HTR-8/SVneo (cell line): Measurements from ENCODE around the gene PELI2.

Source experiments
- DNase-seq: peaks from one replicate; pipeline ENCODE4 v3.0.0; 2011; ENCODE audit warnings: low spot score, mixed read lengths; ENCODE audit not compliant: insufficient read length
- FAIRE-seq: peaks from 2 replicates; lab custom pipeline; 2011; peaks lifted over from hg19 to GRCh38; lab: Jason Lieb, UNC

Gene PELI2

DNA sequence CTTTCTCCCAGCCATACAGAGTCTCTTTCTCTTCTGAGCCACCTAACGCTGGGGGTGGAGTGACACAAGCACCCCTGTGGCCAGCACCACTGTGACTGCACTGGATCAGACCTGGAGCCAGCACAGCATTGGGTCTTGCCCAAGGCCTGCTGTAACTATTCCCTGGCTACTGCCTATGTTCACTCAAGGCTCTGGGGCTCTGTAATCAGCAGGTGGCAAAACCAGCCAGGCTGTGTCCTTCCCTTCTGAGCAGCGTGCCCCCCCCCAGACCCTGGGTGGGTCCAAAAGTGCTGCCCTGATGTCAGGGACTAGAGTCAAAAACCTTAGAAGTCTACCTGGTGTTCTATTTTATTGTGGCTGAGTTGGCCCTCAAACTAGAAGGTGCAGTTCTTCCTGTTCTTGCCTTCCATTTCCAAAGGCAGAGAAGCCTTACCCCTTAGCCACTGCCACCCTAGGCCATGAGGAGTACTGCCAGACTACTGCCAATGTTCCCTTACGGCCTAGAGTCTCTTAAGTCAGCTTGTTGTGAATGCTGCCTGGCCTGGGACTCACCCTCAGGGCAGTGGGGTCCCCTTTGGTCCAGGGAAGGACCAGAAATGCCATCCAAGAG, 49.9 kb downstream of the PELI2 start:
- DNase-seq (no peak), FAIRE-seq (peak; percentile 48)

DNA sequence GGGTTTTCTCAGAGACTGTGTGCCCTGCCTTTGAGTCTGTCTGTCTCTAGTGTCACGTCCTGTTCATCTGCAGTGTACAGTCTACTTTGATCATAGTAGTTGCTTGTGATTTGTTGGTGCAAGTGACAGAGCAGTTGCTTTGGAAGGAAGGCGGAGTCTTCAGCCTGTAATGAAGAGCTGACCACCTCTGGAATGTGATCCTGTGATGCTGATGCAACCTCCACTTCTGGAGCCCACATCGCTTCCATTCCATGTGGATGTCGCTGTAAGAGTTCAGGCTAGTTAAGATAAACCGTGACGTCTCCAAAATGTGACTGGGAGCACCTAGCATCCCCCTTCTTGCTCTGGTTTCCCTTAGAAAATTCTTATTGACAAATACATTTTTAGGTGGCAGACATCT, 51.8 kb downstream of the PELI2 start:
- no peak for FAIRE-seq
- no peak for DNase-seq

DNA sequence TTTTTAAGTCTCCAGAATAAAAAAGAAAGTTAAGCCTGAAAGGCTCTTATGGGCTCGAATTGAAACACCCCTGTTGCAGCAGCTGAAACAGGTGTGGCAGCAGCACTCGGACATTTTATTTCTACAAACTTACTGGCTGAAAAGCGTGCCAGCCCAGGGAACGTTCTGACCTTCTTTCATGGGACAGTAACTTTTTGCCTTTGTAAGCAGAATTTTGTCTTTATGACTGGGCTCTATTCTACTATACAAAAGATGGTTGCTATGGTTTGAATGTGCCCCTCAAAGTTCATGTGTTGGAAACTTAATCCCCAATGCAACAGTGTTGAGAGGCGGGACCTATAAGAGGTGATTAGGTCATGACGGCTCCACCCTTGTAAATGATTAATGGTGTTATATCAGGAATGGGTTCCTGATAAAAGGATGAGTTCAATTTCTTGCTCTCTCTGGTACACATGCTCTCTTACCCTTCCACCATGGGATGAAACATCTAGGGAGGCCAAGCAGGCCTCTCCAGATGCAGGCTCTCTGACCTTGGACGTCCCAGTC, 52.7 kb downstream of the PELI2 start:
- DNase-seq, result no peak
- peak; percentile 67 for FAIRE-seq

DNA sequence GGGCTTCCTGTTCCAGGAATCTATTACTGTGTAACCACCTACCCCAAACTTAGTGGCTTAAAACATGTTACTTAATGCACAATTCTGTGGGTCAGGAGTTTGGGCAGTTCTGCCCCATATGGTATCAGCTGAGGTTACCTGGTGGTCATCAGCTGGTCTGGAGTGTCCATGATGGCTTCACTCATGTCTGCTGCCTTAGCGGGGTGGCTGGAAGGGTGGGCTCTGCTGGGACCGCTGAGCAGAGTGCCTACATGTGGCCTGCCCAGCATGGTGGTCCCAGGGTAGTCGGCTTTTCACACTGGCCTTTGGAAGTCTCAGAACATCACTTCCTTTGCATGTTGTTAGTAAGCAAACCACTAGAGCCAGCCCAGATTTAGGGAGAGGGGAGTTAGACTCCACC, 53.9 kb downstream of the PELI2 start:
- peak; percentile 63 for FAIRE-seq
- DNase-seq, result no peak

DNA sequence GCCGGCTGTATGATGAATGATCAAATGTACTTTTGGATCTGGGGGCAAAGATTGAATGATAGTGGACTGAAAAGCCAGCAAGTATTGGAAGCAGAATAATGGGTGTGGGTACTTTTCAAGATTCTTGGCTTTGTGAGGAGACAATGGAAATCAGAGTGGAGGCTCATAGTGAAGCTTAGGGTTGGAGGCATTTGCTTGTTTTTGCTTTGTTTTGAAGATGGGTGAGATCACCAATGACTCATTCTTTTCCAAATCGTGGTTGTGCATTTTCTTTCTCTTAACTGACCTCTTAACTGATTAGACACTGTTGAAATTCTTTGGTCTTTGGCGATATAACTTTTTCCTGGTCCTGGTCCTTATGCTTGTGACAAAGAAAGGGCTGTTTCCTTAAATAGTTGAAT, 54.4 kb downstream of the PELI2 start:
- DNase-seq (no peak), FAIRE-seq (no peak)

DNA sequence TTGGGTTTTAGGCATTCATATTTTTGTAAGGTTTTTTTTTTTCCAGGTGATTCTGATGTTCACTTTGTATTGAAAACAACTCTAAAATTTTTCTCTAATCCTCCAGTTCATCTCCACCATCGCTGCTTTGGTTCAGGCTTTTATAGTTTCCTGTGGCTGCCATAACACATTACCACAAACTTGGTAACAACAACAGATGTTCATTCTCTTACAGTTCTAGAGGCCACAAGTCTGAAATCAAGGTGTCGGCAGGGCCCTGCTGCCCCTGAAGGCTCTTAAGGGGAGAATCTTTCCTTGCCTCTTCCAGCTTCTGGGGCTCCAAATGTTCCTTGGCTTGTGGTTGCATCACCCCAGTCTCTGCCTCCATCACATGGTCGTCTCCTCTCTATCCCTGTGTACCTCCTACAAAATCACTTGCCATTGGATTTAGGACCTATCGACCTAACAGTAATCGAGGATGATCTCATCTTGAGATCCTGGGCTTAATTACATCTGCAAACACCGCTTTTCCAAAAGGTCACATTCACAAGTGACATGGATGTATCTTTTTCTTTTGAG, 55.2 kb downstream of the PELI2 start:
- DNase-seq, result no peak
- FAIRE-seq, result no peak

DNA sequence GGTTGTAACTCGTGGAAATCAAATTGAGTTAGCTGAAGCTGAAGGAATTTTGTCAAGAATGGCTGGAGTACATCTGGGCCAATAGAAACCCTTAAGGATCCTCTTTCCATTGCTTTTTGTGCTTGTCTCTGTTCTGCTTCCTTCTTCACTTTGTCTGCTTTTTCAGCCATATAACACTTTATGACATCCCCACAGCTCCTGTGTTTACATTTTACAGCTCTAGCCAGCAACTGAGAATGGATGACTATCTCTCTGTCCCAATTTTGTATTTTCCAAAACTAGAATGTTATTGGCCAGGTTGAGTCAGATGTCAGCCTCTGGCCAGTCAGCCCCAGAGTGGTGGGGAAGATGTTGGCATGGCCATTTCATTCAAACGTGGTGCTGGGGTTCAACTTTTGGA, 57.6 kb downstream of the PELI2 start:
- FAIRE-seq (no peak), DNase-seq (no peak)

DNA sequence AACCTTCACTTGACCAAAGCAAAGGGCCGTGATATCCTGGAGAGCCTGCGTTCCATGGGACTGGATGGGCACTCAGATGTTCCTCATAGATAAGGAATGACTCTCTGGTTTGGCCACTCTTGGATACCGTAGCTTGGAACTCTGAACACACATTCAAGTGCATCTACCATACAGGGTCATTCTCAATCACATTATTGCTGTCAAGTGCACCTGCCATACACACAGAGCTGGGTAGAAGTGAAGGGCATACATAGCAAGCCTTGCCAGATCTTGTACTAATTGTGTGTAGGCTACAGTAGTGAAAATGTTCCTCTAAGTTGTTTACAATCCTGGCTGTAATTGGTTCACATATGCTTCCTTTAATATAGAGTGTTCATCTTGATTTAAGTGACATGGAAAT, 58.3 kb downstream of the PELI2 start:
- peak; percentile 52 for FAIRE-seq
- DNase-seq, result no peak

DNA sequence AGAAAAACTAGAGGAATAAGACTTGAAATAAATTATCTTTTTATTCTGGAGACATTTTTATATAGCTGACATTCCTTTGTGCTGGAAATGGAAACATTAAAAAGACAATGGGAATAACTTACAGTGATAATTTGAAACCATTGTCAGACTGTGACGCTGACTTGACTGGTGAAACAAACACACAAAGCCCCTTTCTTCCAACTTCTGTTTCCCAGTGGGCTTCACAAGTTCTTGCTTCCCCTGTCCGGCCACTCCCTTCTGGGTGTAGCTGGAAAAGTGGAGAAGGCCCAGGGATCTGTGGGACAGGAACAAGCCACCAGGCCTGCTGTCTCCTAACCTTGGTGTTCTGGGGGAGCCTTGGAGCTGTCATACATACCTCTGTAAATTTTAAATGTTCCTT, 58.8 kb downstream of the PELI2 start:
- DNase-seq (no peak), FAIRE-seq (no peak)

DNA sequence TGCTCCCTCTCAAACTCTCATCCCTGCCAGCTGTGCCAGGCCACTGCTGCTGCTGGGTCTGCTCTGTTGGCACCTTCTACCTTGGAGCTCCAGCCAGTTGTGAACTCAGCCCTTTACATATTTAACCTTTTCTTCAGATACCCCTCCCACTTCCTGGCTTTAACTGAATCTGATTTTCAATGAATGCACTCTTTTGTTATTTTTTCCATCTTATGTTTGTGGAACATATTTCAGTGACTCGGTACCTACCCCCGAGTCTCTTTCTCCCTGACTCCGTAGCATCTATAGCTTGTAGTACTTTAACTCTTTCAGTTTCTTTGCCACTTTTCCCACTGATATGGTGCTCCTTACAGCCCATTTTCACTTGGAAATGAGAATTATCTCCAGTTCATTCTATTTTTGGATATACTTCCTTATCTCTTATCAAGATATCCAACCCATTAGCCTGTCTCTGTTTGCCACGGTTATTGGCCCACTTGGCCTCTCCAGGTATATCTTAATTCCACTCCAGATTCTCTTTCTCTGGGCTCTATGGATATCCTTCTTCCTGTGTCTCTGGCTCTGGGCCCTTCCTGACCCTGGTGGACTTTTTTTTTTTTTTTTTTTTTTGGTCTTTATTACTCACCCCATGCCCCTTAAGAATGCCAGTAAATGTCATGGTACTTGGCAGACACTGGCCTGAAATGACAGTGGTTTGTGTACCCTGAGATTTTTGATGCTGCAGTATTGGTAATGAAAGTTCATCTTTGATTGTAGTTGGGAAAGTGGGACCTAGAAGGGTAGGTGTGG, 62.7 kb downstream of the PELI2 start:
- DNase-seq (no peak), FAIRE-seq (peak; percentile 13)

DNA sequence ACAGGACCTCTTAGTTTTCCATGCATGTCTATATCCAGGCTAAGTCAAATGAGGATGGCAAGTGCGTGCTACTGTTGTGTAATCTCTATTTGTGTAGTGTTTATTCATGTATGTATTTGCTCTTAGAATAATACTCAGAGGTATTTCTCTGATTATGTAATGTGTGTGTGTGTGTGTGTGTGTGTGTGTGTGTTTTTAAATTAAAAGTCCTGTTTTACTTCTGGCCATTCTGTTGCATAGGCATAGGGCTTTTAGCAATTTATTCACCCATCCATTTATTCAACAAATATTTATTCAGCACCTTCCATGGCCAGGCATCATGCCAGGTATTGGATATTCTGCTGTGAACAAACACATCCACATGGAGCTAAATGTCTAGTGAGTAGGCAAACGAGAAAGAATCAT, 63.5 kb downstream of the PELI2 start:
- FAIRE-seq (no peak), DNase-seq (no peak)

DNA sequence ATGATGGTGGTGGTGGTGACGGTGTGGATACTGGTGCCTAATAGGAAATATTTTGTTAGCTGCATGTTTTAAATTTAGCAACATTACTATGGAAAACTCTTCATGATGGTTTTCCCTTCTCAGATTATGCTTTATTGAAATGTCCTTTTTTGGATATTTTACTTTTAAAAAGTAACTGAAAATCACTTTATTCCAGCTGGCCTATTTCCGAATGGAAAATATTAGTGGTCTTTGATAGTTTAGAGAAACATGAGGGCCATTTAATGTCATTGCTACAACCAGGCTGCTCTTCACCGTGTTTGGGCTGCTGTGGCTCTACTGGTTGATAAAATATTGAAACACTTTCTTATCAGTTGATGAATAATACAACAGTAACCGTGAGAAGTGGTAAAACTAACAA, 64.2 kb downstream of the PELI2 start:
- no peak for DNase-seq
- FAIRE-seq, result no peak

DNA sequence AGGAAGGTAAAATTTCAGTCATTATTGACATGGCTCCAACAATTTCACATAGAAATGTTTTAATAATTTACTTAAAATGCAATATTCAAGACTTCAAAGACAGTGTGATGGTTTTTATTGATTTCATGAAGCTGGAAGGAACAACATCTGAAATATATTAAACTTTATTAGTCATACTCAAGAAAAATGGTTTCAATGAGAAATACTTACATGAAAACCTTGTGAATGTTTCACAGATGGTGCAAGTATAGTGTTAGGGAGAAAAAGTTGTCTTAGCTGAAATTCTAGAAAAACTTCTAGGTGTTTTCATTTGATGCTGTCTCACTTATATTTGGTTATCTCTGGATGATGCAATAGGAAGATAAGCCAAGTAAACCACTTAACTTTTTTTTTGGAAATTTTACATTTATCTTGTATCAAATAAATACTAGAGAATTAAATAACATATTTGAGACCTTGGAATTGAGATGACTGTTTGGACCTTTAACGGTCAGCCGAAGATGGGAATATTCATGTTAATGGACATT, 65.5 kb downstream of the PELI2 start:
- no peak for DNase-seq

DNA sequence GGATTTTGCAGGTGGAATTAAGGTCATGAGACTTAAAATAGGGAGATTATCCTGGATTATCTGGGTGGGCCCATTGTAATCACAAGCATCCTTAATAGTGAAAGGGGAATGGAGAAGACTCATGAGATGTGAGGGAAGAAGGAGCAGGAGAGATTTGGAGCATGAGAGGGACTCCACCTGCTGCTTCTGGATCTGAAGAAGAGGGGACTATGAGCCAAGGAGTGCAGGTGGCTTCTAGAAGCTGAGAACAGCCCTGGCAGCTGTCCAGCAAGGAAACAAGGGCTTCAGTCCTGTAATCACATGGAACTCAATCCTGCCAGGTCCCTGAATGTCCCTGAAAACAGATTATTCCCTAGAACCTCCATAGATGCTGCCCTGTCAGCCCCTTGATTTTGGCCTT, 67.8 kb downstream of the PELI2 start:
- DNase-seq, result no peak

More for the DNA sequence above, 65.5 kb downstream of the PELI2 start:
- FAIRE-seq, result no peak

DNA sequence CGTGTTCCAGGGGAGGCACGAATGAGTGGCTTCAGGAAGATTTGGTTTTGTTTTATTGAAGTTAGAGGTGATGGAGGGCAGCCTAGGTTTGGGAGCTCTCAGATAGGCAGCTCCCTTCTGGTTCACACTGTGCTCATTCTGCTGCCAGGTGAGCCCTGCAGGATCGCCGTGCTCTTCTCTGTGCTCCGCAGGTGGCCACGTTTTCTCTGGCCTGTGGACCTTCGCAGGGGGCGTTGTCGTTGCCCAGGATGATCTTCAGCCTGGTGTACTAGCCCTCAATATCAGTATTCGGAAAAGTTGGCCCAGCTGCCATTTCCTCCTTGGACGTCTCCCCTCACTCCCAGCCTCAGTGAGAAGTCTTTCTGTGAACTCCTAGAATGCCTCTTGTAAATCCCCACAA, 69.5 kb downstream of the PELI2 start:
- FAIRE-seq (no peak), DNase-seq (no peak)

More for the DNA sequence above, 67.8 kb downstream of the PELI2 start:
- FAIRE-seq, result no peak

DNA sequence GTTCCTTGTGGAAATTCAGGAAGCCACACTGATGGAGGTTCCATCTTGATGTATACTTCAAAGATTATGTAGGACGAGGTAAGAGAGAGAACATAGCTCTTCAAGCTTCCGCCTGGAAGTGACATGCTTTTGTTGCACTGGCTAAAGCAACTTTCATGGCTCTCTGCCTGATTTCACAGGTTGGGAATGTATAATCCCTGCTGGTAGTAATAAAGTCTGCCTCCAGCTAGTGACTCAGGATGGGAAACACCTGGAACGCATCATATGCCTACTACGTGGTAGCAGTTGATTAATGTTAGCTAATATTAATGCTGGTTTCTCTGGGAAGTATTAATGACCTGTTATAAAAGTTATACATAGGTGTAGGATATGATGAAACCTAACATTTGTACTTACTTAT, 71.1 kb downstream of the PELI2 start:
- FAIRE-seq (peak; percentile 59), DNase-seq (no peak)

DNA sequence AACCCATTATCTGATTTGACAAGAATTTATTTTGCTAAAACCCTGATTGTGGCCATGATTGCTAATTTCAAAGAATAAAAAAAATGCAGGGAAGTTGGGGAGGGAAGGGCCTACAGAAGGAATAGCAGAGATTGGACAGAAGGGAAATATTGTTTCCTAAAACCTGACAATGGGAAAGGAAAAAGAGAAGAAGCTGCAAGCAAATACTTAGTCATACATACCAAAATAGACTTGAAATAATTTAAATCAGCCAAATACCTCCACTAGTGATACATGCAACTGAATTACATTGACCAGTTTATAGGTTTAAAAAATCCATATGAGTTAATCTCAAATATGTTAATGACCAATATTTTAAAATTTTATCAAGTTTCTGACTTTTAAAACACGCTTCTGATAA, 75.1 kb downstream of the PELI2 start:
- FAIRE-seq (no peak), DNase-seq (no peak)

DNA sequence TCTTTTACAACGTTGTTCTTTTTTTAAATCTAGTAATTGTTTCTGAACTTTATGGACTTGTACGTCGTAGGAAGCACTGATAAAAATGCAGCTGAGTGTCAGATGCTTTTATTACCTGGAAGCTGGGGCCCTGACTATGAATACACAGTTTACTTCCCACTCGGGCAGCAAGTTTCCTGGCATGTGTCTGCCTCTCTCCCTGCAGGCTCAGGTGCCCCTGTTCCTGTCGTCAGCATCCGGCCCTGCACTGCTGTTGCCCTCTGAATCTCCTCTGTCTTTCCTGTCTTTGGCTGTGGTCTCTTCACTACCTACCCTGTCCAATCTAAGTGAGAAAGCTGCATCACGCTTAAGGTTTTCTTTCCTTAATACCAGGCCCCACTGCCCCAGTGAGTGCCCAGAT, 75.8 kb downstream of the PELI2 start:
- no peak for DNase-seq
- no peak for FAIRE-seq

DNA sequence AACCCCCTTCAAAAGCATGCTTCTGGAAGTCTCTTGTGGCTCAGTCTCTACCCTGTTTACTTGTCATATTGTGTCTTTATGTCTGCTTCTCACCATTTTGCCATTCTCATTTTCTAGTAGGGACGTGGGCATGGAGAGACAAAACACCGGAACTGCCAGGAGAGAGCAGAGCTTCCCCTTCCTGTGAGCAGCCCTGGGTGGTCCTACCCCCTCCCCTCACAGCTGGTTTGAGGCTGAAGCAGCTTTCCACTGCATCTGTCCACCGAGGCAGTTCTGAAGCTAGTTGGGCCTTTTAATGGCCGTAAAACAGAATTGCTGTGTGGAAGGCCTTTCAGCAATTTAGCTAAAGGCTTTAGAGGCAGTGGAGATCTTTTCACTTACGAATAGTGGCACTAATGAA, 77.0 kb downstream of the PELI2 start:
- no peak for DNase-seq
- FAIRE-seq, result peak; percentile 28

DNA sequence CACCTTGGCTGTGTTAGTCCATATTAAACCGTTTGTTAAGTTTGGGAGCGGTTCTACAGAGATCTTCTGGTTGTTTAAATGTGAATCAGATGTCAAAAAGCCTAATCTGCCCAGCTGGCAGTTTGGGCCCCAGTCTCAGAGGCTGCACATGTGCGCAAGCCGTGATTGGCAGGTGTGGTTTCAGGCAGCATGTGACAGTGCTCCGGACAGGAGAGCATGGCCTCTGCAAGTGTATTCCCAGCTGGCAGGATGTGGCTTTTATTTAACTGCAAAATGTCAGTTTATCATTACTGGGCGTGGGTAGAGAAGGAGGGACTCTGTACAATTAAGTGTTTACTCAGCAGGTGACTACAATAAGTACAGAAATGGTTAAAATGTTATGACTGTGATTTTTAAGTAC, 77.5 kb downstream of the PELI2 start:
- FAIRE-seq (no peak), DNase-seq (no peak)

DNA sequence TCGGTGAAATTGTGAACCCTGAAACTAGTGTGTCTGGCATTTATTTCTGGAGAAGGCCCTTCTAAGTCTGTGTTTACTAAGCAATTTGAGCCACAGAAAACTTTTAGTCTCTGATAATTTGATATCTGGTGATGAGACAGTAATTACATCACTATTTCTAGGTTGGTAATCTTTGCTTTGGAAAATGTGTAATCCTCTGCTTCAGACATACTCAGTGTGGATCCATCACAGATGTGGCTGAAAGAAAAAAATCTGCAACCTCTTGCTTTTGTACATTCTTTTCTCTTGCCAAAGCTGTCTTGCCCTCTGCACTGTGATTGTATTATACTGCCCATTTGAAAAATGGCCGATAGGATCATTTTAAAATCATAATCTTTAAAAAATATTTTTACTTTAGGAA, 78.1 kb downstream of the PELI2 start:
- DNase-seq, result no peak
- FAIRE-seq, result no peak
